Fibroblast of skin of abdomen (primary cell): ENCODE data around the gene SCLT1.

Source experiments
- DNase-seq: peaks from one replicate; pipeline ENCODE4 v3.0.0-alpha.2; 2013

SCLT1 gene

GRCh38 chr4:128869776-128870509 is 223.4 kb downstream of the SCLT1 start:
- DNase-seq = no peak

GRCh38 chr4:128868758-128869157 is 224.6 kb downstream of the SCLT1 start:
- no peak for DNase-seq

- no peak for DNase-seq
These were observed 226.6 kb downstream of the SCLT1 start for GRCh38 chr4:128866691-128867090.

DNA sequence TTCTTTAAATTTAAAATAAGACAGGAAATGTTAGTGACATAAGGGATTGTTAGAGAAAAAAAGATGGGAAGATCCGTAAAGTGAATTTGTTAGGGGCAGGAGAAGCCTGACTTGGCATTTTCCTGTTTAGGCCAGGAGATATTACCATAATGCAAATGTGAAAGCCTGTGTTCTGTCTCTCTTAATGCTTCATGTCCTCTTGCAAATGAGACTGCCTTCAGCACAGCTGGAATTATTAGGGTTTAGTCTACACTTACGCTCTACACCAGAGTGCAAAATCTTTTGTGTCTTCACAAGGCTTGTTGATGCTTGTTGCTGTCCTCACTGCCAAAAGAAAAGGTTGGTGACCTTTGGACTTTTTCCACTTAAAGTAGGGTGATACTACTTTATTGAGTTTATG is 227.1 kb downstream of the SCLT1 start:
- no peak for DNase-seq

GRCh38 chr4:128865132-128865531 is 228.2 kb downstream of the SCLT1 start:
- DNase-seq = no peak

DNA sequence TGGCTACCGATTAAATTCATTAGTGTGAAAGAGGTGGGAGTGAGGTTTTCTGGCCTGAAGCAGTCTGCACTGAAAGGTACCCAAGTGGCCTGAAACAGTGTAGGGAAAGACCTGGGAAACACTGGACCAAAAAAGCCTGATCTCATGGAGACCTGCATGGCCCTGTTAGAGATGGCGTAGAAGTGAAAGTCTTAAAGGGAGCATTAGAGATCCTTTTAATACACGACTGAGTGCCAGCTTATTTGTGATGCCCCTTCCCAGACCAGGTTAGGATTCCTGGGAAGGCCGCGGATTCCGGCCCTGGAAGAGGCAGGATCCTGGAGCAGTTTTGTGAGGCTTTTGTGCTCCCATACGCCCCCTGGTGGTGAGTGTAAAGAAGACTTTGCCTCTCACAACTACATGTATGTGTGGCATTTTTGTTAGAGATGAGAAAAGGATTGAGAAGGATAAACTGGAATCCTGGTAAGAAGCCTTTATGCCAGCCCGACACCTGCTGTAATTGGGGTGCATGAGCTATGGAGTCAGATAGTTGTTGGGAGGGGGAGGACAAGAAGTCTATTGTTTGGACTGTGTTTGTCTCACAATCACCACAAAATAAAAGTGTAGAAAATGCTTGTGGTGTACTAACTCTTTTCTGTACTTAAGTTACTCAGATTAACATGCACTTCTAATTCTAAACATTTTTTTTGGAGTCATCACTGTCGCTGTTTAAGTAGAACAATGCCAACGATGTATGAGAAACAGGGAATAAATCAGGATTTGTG is 229.8 kb downstream of the SCLT1 start:
- peak; percentile 79 for DNase-seq

- no peak for DNase-seq
These were observed 230.6 kb downstream of the SCLT1 start for GRCh38 chr4:128862608-128863311.

- DNase-seq = no peak
These were observed 231.4 kb downstream of the SCLT1 start for GRCh38 chr4:128861856-128862518.

DNA sequence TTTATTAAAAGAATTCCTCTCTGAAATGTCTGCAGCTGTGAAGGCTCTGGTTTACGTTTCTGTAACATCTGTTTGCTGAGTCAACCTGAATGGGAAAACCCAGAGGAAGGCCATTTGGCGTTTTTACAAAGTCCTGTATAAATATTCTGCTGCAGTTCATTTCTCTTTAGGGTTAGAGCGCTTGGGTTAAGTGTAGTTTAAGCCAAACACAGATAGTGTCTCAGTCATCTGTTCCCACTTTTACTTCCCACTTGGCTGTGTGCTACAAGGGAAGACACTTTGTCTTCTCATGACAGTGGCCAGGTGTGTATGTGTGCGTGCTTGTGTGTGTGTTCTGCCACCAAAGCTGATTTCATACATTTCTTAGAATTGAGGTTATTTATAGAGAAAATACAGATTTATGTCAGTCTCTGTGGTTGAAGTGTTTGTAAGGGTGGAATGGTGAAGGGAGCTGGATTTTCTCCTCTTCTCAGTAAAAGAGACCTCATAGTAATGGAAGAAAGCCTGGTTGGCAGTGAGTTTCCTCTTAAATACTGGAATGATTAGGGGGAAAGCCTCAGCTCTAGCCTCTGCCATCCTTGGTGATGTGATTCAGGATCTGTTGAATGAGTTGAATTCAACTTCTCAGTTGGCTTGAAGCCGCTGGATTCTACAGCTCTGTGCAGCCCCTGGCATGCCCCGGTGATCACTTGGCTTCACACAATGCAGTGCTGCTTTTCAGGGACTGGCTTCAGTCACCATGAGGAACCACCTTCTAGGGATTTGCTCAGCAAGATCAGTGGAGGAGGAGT is 233.3 kb downstream of the SCLT1 start:
- DNase-seq = peak; percentile 92

GRCh38 chr4:128858879-128859671 is 234.3 kb downstream of the SCLT1 start:
- peak; percentile 92 for DNase-seq

- DNase-seq = no peak
These were observed 237.1 kb downstream of the SCLT1 start for GRCh38 chr4:128856246-128856645.

DNA sequence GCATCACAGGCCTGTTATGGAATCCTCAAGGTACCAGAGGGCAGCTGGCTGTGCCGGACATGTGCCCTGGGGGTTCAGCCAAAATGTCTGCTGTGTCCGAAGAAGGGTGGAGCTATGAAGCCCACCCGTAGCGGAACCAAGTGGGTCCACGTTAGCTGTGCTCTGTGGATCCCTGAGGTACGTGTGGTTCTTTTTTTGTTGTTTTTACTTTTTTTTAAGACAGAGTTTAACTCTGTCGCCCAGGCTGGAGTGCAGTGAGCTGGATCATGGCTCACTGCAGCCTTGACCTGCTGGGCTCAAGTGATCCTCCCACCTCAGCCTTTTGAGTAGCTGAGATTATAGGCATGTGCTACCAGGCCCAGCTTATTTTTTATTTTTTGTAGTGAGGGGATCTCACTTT is 237.7 kb downstream of the SCLT1 start:
- no peak for DNase-seq

DNA sequence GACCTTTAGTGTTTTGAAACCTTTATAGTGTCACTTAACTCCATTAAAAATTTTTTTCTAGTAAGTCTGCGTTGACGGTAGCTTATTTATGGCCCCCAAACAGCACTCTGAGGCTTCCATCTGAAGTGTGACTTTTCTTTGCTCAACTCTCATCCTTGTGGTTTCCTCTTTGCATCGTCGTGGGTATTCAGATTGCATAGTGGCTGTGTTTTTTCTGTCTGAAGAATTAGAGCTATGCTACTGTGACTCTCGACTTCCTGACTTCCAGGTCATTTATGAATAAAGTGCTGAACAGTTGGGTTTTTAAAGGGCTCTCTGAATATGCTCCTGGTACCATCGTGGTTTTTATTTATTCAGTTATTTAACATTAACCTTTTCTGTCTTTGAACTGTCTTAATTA is 238.9 kb downstream of the SCLT1 start:
- DNase-seq = peak; percentile 82

- peak; percentile 61 for DNase-seq
These were observed 239.6 kb downstream of the SCLT1 start for GRCh38 chr4:128853741-128854140.

DNA sequence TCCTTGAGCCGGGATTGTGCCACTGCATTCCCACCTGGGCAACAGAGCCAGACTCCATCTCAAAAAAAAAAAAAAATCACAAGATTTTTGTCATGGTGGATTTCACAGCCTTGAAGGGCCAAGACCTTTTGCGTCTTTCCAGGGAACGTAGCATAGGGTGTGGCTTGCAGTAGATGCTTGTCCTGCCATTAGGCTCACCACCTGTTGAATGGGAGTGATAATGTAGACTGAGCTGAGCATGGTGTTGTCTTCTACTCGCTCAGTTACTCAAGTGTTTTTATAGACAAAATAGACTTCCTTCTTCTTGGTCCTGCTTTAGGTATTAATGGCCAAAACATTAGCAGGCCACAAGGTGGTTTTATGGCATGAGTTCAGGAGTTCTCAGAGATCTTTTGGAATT is 243.1 kb downstream of the SCLT1 start:
- DNase-seq = no peak

DNA sequence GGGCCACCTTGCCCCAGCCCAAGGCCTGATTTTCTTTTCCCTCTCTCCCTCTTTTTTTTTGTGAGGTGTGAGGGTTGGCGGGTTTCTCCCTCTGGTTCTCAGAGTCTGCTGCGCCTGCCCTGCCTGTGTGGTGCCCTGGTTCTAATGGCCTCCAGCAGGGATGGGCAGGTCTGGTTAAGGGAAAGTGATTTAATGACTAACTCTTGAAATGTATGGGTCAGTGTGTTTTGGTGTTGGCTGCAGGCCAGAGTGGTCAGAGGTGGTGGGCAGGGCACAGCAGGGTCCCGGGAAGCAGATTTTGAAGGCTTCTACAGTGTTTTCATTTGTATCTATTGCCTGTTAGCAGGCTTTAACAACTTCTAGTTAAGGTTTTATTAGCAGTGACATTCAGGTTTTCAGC is 244.9 kb downstream of the SCLT1 start:
- DNase-seq = no peak

GRCh38 chr4:128847082-128847724 is 246.1 kb downstream of the SCLT1 start:
- no peak for DNase-seq

DNA sequence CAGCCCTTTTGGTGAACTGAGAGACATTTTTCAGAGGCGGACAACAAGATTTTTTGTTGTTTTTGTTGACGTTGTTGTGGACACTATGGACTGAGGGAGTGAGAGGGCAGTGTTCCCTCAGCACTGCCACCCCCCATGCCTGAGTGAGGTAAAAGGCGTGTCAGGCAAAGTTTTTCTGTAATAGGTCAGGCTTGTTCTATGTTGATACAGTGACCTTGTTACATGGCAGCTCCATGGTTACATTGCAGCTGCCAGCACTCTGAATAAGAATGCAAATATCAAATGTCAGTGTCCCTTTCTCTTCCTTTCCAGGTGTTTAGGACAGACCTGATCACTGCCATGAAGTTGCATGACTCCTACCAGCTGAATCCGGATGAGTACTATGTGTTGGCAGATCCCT is 247.3 kb downstream of the SCLT1 start:
- no peak for DNase-seq

- DNase-seq = no peak
These were observed 248.4 kb downstream of the SCLT1 start for GRCh38 chr4:128844931-128845330.

GRCh38 chr4:128841402-128841801 is 251.9 kb downstream of the SCLT1 start:
- no peak for DNase-seq
